ENCODE measurements around the gene LRRN1. TPM values are rescaled to one million over a fixed set of nuclear protein-coding genes. Genes with fewer than 3 reads are reported as not detected.

Gene LRRN1
- under 1 TPM; 0.24 to 0.74 TPM for total RNA-seq

DNA sequence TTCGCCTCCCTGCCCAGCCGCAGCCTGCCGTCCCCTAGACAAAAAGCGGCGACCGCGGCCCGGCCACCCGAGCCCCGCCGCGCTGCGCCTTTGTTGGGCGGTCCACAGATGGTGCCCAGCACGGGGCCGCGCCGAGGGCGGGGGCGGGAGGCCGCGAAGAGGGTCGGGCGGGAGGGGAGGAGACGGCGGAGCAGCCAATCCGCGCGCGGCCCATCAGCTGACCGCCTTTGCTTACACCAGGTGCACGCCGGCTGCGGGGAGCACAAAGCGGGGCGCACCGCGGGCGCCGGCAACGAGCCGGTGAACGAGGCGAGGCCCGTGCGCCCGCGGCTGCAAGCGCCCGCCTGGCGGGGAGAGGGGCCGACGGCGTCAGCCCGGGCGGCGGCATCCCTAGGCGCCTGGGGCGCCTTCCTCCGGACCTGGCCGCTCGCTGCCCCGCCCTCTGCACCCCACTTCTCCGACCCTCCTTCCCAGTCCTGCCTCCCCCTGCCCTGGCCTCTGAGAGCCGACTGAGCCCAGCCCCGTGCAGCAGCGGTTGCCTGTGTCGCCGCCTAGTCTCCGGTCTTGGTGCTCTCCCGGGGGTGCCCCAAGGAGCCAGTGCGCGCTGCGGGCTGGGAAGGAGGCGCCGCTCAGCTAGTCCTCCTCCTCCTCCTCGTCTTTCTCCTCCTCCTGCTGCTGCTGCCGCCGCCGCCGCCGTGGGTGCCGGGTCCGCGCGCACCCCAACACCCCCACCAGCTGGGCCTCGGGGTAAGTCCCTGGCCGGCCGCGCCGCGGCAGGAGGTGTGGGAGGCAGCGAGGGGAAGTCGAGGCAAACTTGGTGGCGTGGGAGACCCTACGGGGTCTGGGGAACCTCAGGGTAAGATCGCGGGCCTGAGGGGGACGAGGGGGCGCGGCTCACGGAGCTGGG, at the start of gene LRRN1:
TSS of gene LRRN1 (plus strand) at position 259 of the 907 bp plus-strand sequence. CDS start 45,211 bp downstream, outside the sequence.
- TF ChIP-seq, protein P1, sequence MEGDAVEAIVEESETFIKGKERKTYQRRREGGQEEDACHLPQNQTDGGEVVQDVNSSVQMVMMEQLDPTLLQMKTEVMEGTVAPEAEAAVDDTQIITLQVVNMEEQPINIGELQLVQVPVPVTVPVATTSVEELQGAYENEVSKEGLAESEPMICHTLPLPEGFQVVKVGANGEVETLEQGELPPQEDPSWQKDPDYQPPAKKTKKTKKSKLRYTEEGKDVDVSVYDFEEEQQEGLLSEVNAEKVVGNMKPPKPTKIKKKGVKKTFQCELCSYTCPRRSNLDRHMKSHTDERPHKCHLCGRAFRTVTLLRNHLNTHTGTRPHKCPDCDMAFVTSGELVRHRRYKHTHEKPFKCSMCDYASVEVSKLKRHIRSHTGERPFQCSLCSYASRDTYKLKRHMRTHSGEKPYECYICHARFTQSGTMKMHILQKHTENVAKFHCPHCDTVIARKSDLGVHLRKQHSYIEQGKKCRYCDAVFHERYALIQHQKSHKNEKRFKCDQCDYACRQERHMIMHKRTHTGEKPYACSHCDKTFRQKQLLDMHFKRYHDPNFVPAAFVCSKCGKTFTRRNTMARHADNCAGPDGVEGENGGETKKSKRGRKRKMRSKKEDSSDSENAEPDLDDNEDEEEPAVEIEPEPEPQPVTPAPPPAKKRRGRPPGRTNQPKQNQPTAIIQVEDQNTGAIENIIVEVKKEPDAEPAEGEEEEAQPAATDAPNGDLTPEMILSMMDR (IDR thresholded peaks at IDR 0.05), result no peak
- peak; percentile 60 for DNase-seq
- H3K4me3 ChIP-seq, result peak within 1 kb of the TSS; percentile 43
- no peaks in the 10 kb centered on the region for H3K4me1 ChIP-seq
- H3K9me3 ChIP-seq, result no peaks in the 10 kb centered on the region
- H3K9ac ChIP-seq (ENCODE audit: low read depth in 2 of 2, low read length in 2 of 2), result peak within 1 kb of the TSS in 1 of 2 donors; percentile 41
- no peaks in the 10 kb centered on the region for H3K36me3 ChIP-seq
- peaks cover 24% of the 10 kb centered on the region for H3K27me3 ChIP-seq
- intact Hi-C loops (cut with DNase I), result no loop called here
- no peak within 1 kb of the TSS for H3K27ac ChIP-seq

DNA sequence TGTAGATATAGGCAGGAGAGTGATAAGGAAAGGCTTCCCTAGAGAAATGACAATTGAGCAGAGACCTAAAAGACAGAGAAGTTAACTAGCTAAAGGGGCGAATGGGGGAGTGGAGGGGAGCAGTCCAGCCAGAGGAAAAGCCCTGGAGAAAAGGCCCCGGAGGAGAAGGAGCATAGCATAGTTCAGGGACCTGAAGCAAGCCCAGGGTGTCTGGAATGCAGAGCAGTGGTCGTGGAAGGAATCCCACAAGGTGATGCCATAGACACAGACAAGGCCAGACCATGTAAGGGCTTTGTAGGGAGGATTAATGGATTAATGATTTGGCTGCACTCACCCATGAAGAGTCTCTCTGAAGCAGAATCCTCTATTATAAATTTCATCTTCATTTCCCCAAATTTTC, 45.8 kb upstream of the LRRN1 start:
- Histone ChIP-seq H3K9me3 (no peaks in the 10 kb centered on the region), H3K27ac (no peak overlapping the region), H3K4me1 (no peaks in the 10 kb centered on the region), H3K36me3 (no peaks in the 10 kb centered on the region), H3K4me3 (no peak overlapping the region), H3K9ac (ENCODE audit: low read depth in 2 of 2, low read length in 2 of 2) (no peak overlapping the region), H3K27me3 (no peaks in the 10 kb centered on the region)
- TF ChIP-seq, protein P1 (IDR thresholded peaks at IDR 0.05), result no peak
- intact Hi-C loops (cut with DNase I), result no loop called here
- no peak for DNase-seq

DNA sequence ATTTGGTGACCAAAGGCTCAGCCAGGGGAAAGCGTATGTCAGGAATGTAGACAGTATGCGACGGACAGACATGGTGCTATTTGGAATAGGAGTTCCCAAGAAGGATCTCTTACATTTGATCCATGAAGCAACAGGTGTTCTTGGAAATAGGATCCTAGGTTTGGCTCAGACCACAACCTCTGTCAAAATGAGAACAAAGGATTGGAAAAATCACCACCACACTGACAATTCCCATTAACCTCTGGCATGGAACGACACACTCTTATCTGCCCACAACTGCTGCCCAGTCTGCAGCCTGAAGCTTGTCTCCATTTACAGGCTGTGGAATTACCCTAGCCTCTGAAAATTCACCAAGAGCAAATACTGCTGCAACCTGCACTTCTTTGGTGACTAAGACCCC, 33.6 kb upstream of the LRRN1 start:
- Histone ChIP-seq H3K9me3 (no peaks in the 10 kb centered on the region), H3K9ac (ENCODE audit: low read depth in 2 of 2, low read length in 2 of 2) (no peak overlapping the region), H3K4me1 (no peaks in the 10 kb centered on the region), H3K27me3 (no peaks in the 10 kb centered on the region), H3K36me3 (no peaks in the 10 kb centered on the region), H3K27ac (no peak overlapping the region), H3K4me3 (no peak overlapping the region)
- no peak for DNase-seq
- intact Hi-C loops (cut with DNase I), result no loop called here
- TF ChIP-seq, protein P1 (IDR thresholded peaks at IDR 0.05), result no peak

DNA sequence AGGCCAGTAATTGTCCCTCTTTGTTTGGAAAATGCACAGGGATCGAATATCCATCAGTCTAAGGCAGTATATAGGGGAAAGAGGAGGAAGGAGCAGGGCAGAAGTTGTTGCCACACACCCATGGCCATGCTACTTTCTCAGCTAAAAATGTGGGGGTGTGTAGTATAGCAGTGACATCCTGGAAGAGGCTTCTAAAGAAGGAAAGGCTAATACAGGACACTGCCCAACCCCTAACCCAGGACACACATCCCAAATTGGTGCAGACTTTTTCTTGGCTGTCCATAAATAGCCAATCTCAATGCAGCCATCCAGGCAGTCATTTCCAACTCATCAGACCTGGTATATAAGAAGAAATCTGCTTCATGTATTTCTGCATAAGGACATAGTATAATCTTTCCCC, 33.1 kb upstream of the LRRN1 start:
- H3K27me3 ChIP-seq, result no peaks in the 10 kb centered on the region
- no peak overlapping the region for H3K9ac ChIP-seq (ENCODE audit: low read depth in 2 of 2, low read length in 2 of 2)
- TF ChIP-seq, protein P1 (IDR thresholded peaks at IDR 0.05), result no peak
- H3K4me1 ChIP-seq, result no peaks in the 10 kb centered on the region
- H3K9me3 ChIP-seq, result no peaks in the 10 kb centered on the region
- intact Hi-C loops (cut with DNase I), result no loop called here
- no peak overlapping the region for H3K4me3 ChIP-seq
- H3K36me3 ChIP-seq, result no peaks in the 10 kb centered on the region
- no peak overlapping the region for H3K27ac ChIP-seq
- DNase-seq, result no peak

DNA sequence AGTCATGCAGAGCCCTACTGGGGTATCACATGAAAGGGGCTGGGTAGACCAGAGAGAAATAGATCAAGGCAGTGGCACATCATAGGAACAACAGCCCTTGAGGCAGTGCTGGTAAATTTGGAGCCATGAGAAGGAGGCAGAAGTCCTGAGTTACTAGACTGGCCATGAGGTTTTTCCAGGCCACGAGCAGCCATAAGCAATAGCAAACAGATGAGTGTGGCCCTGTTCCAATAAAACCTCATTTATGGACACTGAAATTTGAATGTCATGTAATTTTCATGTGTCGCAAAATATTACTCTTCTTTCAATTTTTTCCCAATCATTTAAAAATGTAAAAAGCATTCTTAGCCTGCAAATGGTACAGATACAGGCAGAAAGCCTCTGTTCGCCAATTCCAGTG, 28.1 kb upstream of the LRRN1 start:
- no peak for DNase-seq
- Histone ChIP-seq H3K4me1 (no peaks in the 10 kb centered on the region), H3K9me3 (no peaks in the 10 kb centered on the region), H3K36me3 (no peaks in the 10 kb centered on the region), H3K4me3 (no peak overlapping the region), H3K27me3 (no peaks in the 10 kb centered on the region), H3K9ac (ENCODE audit: low read depth in 2 of 2, low read length in 2 of 2) (no peak overlapping the region), H3K27ac (no peak overlapping the region)
- intact Hi-C loops (cut with DNase I), result no loop called here
- TF ChIP-seq, protein P1 (IDR thresholded peaks at IDR 0.05), result no peak
